ENCODE measurements around the gene PCDHGB1.
A peak's percentile ranks its signal among the peaks of the same experiment; 100 is the strongest.
"Not testable (repeated sequence)": the region's sequence is repeated elsewhere in the genome, so short reads cannot be mapped to it uniquely, and the experiment has no call there.

PCDHGB1 gene

DNA sequence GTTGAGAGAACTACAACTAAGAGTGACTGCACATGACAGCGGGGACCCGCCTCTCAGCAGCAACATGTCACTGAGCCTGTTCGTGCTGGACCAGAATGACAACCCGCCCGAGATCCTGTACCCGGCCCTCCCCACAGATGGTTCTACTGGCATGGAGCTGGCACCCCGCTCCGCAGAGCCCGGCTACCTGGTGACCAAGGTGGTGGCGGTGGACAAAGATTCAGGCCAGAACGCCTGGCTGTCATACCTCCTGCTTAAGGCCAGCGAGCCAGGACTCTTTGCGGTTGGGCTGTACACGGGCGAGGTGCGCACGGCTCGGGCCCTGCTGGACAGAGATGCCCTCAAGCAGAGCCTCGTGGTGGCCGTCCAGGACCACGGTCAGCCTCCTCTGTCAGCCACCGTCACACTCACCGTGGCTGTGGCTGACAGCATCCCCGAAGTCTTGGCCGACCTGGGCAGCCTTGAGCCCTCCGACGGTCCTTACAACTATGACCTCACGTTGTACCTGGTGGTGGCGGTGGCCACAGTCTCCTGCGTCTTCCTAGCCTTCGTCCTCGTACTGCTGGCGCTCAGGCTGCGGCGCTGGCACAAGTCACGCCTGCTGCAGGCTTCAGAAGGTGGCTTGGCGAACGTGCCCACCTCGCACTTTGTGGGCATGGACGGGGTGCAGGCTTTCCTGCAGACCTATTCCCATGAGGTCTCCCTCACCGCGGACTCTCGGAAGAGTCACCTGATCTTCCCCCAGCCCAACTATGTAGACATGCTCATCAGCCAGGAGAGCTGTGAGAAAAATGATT is 34.8 kb downstream of the PCDHGB1 start:
- DNase-seq, result no peak

GRCh38 chr5:141387557-141388311 is 37.8 kb downstream of the PCDHGB1 start, which contains the start of gene PCDHGB4:
Gene PCDHGB4, plus strand, starts transcription at chr5:141387698. Its CDS starts 187 bp downstream, at chr5:141387885.
- DNase-seq, result peak; percentile 6

GRCh38 chr5:141388661-141389060 is 38.8 kb downstream of the PCDHGB1 start:
- no peak for DNase-seq

GRCh38 chr5:141389153-141390042 is 39.5 kb downstream of the PCDHGB1 start:
- no peak for DNase-seq

DNA sequence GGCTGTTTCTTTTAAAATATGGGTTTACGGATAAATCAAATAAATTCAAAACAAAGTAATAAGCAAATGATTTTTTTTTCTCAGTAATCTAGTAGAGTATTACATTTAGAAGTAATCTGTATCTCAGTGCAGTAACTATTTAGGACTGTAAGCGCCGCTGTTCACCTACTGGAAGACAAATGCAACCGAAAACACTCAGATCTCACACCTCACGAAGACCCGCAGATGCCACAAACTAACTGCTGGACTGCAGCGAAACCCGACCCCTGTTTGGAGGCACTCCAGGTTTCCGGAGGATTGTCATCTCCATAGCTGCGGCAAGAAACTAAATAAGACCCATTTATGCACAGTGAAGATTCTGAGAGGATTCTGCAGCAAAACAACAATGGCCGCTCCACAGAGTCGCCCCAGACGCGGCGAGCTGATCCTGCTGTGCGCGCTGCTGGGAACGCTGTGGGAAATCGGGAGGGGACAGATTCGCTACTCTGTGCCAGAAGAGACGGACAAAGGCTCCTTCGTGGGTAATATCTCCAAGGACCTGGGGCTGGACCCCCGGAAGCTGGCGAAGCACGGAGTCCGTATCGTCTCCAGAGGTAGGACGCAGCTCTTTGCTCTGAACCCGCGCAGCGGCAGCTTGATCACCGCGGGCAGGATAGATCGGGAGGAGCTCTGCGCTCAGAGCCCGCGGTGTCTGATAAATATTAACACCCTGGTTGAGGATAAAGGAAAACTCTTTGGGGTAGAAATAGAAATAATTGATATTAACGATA is 42.7 kb downstream of the PCDHGB1 start, which contains the start of gene PCDHGA8:
PCDHGA8 (plus strand) TSS at position 205 of the 770 bp plus-strand sequence; CDS start at position 386, 181 bp downstream.
- DNase-seq, result no peak

DNA sequence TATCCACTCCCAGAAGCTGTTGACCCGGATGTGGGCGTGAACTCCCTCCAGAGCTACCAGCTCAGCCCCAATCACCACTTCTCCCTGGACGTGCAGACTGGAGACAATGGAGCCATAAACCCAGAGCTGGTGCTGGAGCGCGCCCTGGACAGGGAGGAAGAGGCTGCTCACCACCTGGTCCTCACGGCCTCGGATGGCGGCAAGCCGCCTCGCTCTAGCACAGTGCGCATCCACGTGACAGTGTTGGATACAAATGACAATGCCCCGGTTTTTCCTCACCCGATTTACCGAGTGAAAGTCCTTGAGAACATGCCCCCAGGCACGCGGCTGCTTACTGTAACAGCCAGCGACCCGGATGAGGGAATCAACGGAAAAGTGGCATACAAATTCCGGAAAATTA is 43.4 kb downstream of the PCDHGB1 start:
- no peak for DNase-seq

DNA sequence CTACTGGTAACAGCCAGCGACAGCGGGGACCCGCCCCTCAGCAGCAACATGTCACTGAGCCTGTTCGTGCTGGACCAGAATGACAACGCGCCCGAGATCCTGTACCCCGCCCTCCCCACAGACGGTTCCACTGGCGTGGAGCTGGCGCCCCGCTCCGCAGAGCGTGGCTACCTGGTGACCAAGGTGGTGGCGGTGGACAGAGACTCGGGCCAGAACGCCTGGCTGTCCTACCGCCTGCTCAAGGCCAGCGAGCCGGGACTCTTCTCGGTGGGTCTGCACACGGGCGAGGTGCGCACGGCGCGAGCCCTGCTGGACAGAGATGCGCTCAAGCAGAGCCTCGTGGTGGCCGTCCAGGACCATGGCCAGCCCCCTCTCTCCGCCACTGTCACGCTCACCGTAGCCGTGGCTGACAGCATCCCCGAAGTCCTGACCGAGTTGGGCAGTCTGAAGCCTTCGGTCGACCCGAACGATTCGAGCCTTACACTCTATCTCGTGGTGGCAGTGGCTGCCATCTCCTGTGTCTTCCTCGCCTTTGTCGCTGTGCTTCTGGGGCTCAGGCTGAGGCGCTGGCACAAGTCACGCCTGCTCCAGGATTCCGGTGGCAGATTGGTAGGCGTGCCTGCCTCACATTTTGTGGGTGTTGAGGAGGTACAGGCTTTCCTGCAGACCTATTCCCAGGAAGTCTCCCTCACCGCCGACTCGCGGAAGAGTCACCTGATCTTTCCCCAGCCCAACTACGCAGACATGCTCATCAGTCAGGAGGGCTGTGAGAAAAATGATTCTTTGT is 44.7 kb downstream of the PCDHGB1 start:
- not testable (repeated sequence) for DNase-seq

GRCh38 chr5:141397756-141398551 is 48.1 kb downstream of the PCDHGB1 start, which contains the start of gene PCDHGB5:
Gene PCDHGB5, plus strand, starts transcription at chr5:141397947. Its CDS starts 181 bp downstream, at chr5:141398128.
- peak; percentile 24 for DNase-seq

- DNase-seq, result no peak
Observed at GRCh38 chr5:141398608-141399007, 48.7 kb downstream of the PCDHGB1 start.

DNA sequence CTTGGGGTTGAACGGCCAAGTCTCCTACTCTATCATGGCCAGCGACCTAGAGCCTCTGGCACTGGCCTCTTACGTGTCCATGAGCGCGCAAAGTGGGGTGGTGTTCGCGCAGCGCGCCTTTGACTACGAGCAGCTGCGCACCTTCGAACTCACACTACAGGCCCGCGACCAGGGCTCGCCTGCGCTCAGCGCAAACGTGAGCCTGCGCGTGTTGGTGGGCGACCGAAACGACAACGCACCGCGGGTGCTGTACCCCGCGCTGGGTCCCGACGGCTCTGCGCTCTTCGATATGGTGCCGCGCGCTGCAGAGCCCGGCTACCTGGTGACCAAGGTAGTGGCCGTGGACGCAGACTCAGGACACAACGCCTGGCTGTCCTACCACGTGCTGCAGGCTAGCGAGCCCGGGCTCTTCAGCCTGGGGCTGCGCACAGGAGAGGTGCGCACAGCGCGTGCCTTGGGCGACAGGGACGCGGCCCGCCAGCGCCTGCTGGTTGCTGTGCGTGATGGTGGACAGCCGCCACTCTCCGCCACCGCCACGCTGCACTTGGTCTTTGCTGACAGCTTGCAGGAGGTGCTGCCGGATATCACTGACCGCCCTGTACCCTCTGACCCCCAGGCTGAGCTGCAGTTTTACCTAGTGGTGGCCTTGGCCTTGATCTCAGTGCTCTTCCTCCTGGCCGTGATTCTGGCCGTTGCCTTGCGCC is 49.8 kb downstream of the PCDHGB1 start:
- no peak for DNase-seq
